Keratinocyte (primary cell): ENCODE measurements around the gene ANKMY1. TPM values are rescaled to one million over a fixed set of nuclear protein-coding genes. Genes with fewer than 3 reads are reported as not detected.

Experiments used
- DNase-seq: peaks from one replicate; pipeline ENCODE4 v3.0.0-alpha.2; 2011; ENCODE audit warnings: low read depth, missing footprints, low spot score
- FAIRE-seq: peaks from 2 replicates; lab custom pipeline; 2011; peaks lifted over from hg19 to GRCh38; lab: Jason Lieb, UNC
- H2AFZ ChIP-seq: 2 replicates; pipeline ENCODE4 v1.6.0; 2012; ENCODE audit warnings: low read length, control low read depth, inconsistent platforms; ENCODE audit not compliant: control insufficient read depth
- H3K27ac ChIP-seq: 2 replicates; pipeline ENCODE4 v1.5.1; 2011; ENCODE audit warnings: low read length; ENCODE audit not compliant: control insufficient read depth, insufficient read depth
- H3K27me3 ChIP-seq: 3 replicates; pipeline ENCODE4 v1.6.0; 2011; ENCODE audit warnings: low read length; ENCODE audit not compliant: control insufficient read depth, insufficient read depth; ENCODE audit errors: extremely low read depth
- H3K36me3 ChIP-seq, 2 experiments: 2 replicates in 1 of 2; 3 replicates in 1 of 2; pipeline ENCODE4 v1.5.1; 2011; ENCODE audit warnings: low read length in 2 of 2, mild to moderate bottlenecking in 1 of 2; ENCODE audit not compliant: control insufficient read depth in 2 of 2, insufficient read depth in 2 of 2; ENCODE audit errors: extremely low read depth in 1 of 2
- H3K4me1 ChIP-seq: 3 replicates; pipeline ENCODE4 v1.5.1; 2011; ENCODE audit warnings: low read length; ENCODE audit not compliant: control insufficient read depth, insufficient read depth; ENCODE audit errors: extremely low read depth
- H3K4me2 ChIP-seq: 3 replicates; pipeline ENCODE4 v1.6.0; 2011; ENCODE audit warnings: low read depth, low read length; ENCODE audit not compliant: control insufficient read depth, insufficient read depth; ENCODE audit errors: extremely low read depth
- H3K4me3 ChIP-seq, 3 experiments: fragments of 200-600 bp in 1 of 3; sonication (generic) in 1 of 3; 2 replicates in 2 of 3; 3 replicates in 1 of 3; pipeline ENCODE4 v1.5.1; 2011 to 2016; ENCODE audit warnings: low read length in 3 of 3, mild to moderate bottlenecking in 3 of 3, control low read depth in 2 of 3, inconsistent platforms in 1 of 3, low read depth in 1 of 3, mixed read lengths in 1 of 3, mixed run types in 1 of 3, moderate library complexity in 1 of 3; ENCODE audit not compliant: control insufficient read depth in 2 of 3, insufficient read depth in 2 of 3; ENCODE audit errors: extremely low read depth in 1 of 3
- H3K79me2 ChIP-seq: 2 replicates; pipeline ENCODE4 v1.6.0; 2012; ENCODE audit warnings: low read length; ENCODE audit not compliant: control insufficient read depth, insufficient read depth
- H3K9ac ChIP-seq: 3 replicates; pipeline ENCODE4 v1.6.0; 2011; ENCODE audit warnings: low read length; ENCODE audit not compliant: control insufficient read depth, insufficient read depth; ENCODE audit errors: extremely low read depth
- H3K9me1 ChIP-seq: 3 replicates; pipeline ENCODE4 v1.6.0; 2011; ENCODE audit warnings: low read length; ENCODE audit not compliant: control insufficient read depth, insufficient read depth; ENCODE audit errors: extremely low read depth
- H3K9me3 ChIP-seq: 2 replicates; pipeline ENCODE4 v1.5.1; 2012; ENCODE audit warnings: low read depth, low read length; ENCODE audit not compliant: control insufficient read depth
- H4K20me1 ChIP-seq: 3 replicates; pipeline ENCODE4 v1.6.0; 2011; ENCODE audit warnings: low read length; ENCODE audit not compliant: control insufficient read depth, insufficient read depth; ENCODE audit errors: extremely low read depth
- EZH2 ChIP-seq: IDR thresholded peaks from one replicate; pipeline ENCODE4 v1.6.1; 2012; ENCODE audit warnings: inconsistent platforms, mild to moderate bottlenecking, low read length, moderate library complexity
- dilution Hi-C: fragments of 300-500 bp; cut with MboI; formaldehyde crosslinking; loops from one replicate; pipeline ENCODE4 v1.7.0; 2020; ENCODE audit warnings: low sequenced_read_pairs; ENCODE audit not compliant: extremely low pct_ligation_motif_present
- polyA plus RNA-seq, 5 experiments: library from polyadenylated mRNA; depleted of rRNA in 3 of 5; stranded (reverse) in 3 of 5; stranded (forward) in 1 of 5; unstranded in 1 of 5; fragments of >200 nt; gene quantifications; 1 replicate in 1 of 5; 2 replicates in 3 of 5; 3 replicates in 1 of 5; pipeline versions ENCODE4 v1.2.1 to v1.2.3, GENCODE V29; 2011 to 2012; ENCODE audit warnings: missing spikeins in 2 of 5, low read depth in 1 of 5, low replicate concordance in 1 of 5
- TF ChIP-seq, protein P1 (sequence below), 3 experiments: IDR thresholded peaks in 1 of 3; conservative IDR thresholded peaks in 1 of 3; optimal IDR thresholded peaks in 1 of 3; 2 replicates in 2 of 3; 3 replicates in 1 of 3; pipeline versions ENCODE3 to v1.5.1; 2011; ENCODE audit warnings: low read length in 3 of 3, mild to moderate bottlenecking in 3 of 3, moderate library complexity in 2 of 3, control low read depth in 1 of 3, inconsistent platforms in 1 of 3; ENCODE audit not compliant: insufficient read depth in 2 of 3; ENCODE audit errors: extremely low read depth in 1 of 3

The ANKMY1 gene
- polyA plus RNA-seq, 1 donor (not counting 4 experiments of a cell fraction or from before 2014, with no cell fraction given) = 3.3 TPM

- FAIRE-seq (no peak), DNase-seq (no peak)
- Histone ChIP-seq H3K9ac (no peak overlapping the region), H3K79me2 (no peaks in the 10 kb centered on the region), H3K4me1 (peaks cover 19% of the 10 kb centered on the region), H3K27me3 (no peaks in the 10 kb centered on the region), H2AFZ (no peak overlapping the region), H3K9me1 (no peaks in the 10 kb centered on the region), H3K4me2 (no peak overlapping the region), H3K9me3 (no peaks in the 10 kb centered on the region), H3K4me3 (no peak overlapping the region), H3K27ac (no peak overlapping the region), H4K20me1 (no peaks in the 10 kb centered on the region), H3K36me3 (peaks cover 5 to 7% of the 10 kb centered on the region in 2 experiments)
- no peak for TF ChIP-seq EZH2
- TF ChIP-seq, protein P1, sequence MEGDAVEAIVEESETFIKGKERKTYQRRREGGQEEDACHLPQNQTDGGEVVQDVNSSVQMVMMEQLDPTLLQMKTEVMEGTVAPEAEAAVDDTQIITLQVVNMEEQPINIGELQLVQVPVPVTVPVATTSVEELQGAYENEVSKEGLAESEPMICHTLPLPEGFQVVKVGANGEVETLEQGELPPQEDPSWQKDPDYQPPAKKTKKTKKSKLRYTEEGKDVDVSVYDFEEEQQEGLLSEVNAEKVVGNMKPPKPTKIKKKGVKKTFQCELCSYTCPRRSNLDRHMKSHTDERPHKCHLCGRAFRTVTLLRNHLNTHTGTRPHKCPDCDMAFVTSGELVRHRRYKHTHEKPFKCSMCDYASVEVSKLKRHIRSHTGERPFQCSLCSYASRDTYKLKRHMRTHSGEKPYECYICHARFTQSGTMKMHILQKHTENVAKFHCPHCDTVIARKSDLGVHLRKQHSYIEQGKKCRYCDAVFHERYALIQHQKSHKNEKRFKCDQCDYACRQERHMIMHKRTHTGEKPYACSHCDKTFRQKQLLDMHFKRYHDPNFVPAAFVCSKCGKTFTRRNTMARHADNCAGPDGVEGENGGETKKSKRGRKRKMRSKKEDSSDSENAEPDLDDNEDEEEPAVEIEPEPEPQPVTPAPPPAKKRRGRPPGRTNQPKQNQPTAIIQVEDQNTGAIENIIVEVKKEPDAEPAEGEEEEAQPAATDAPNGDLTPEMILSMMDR (optimal IDR thresholded peaks at IDR 0.05 in 1 of 3, IDR thresholded peaks at IDR 0.05 in 1 of 3, conservative IDR thresholded peaks at IDR 0.05 in 1 of 3; ENCODE audit: extremely low read depth in 1 of 3, insufficient read depth in 2 of 3, low read length in 3 of 3) = no peak
- dilution Hi-C loops = no loop called here
Measured at GRCh38 chr2:240554767-240555493, 2.9 kb downstream of the ANKMY1 start.

DNA sequence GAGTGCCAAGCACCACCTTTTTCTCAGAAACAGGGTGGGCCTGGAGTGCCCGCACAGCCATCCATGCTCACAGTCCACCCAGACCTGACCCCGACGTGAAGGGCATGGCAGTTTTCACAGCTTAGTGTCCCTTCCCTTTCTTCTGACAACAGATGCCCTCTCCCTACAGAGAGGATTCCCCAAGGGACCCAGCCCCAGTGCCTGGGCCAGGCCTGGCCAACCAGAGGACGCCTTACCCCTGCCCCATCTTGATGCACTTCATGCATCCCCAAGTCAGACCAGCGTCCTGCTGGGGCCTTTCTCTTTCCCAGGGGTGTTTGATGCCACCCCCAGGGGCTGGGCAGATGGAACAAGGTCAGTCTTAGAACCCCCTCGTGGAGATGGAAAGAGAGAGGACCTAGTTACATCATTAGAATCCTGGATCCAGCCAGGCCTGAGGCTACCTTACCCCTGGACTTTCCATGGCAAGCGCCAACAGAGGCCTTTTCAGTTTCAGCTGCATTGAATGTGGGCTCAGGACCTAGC, 3.8 kb downstream of the ANKMY1 start:
- no peaks in the 10 kb centered on the region for H4K20me1 ChIP-seq
- no peak for FAIRE-seq
- no peak overlapping the region for H3K4me3 ChIP-seq
- H3K4me1 ChIP-seq = peaks cover 10% of the 10 kb centered on the region
- H3K9ac ChIP-seq = no peak overlapping the region
- no peak overlapping the region for H3K4me2 ChIP-seq
- no peak for TF ChIP-seq EZH2
- TF ChIP-seq, protein P1 (optimal IDR thresholded peaks at IDR 0.05 in 1 of 3, IDR thresholded peaks at IDR 0.05 in 1 of 3, conservative IDR thresholded peaks at IDR 0.05 in 1 of 3; ENCODE audit: extremely low read depth in 1 of 3, insufficient read depth in 2 of 3, low read length in 3 of 3) = no peak
- H3K9me1 ChIP-seq = no peaks in the 10 kb centered on the region
- dilution Hi-C loops = no loop called here
- H2AFZ ChIP-seq = no peak overlapping the region
- H3K9me3 ChIP-seq = no peaks in the 10 kb centered on the region
- H3K27ac ChIP-seq = no peak overlapping the region
- no peak for DNase-seq
- H3K79me2 ChIP-seq = no peaks in the 10 kb centered on the region
- no peaks in the 10 kb centered on the region for H3K27me3 ChIP-seq
- H3K36me3 ChIP-seq = peaks cover 5 to 7% of the 10 kb centered on the region in 2 experiments
